ENCODE results near the gene F2R.

DNA sequence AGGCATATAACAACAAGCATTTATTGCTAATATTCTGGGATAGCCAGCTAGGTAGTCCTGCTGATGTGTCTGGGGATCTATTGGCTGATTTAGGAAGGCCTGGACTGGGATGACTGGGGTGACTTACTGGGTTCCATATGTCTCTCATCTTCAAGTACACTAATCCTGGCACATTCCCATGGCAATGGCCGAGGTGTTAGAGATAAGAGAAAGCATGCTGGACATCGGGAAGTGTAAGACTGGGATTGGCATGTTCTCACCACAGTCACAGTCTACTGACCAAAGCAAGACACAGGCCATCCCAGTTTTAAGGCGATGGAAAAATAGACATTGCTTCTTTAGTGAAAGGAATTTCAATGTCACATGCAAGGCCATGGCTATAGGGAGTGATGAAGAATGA is 29.7 kb downstream of the F2R start:
- TF ChIP-seq CTCF (IDR thresholded peaks at IDR 0.05) (no peak), POLR2A (IDR thresholded peaks at IDR 0.05) (no peak)

Data from testis (tissue), 2 donors.